ENCODE measurements around the gene NAV2.
A peak's percentile ranks its signal among the peaks of the same experiment; 100 is the strongest.

NAV2 gene

GRCh38 chr11:20007386-20007785 is 294.7 kb downstream of the NAV2 start:
- ATAC-seq: no peak

GRCh38 chr11:20008190-20008870 is 295.7 kb downstream of the NAV2 start:
- TF ChIP-seq GLIS3 (CRISPR knock-in tag; IDR thresholded peaks at IDR 0.05) (no peak), ZNF70 (CRISPR knock-in tag; IDR thresholded peaks at IDR 0.05) (no peak), PPARA (CRISPR knock-in tag; IDR thresholded peaks at IDR 0.05; ENCODE audit: borderline replicate concordance) (no peak), ZFP3 (CRISPR knock-in tag; IDR thresholded peaks at IDR 0.05) (no peak), CSDC2 (CRISPR knock-in tag; IDR thresholded peaks at IDR 0.05) (no peak), RARB (CRISPR knock-in tag; IDR thresholded peaks at IDR 0.05) (no peak), CSRNP3 (CRISPR knock-in tag; IDR thresholded peaks at IDR 0.05) (no peak)
- ATAC-seq: 0 out of 3 replicates have a peak, but pooled peaks have one; percentile 16

More at GRCh38 chr11:20007386-20007785, 294.7 kb downstream of the NAV2 start:
- no peak for TF ChIP-seq ZFP3 (CRISPR knock-in tag; IDR thresholded peaks at IDR 0.05)
- no peak for TF ChIP-seq CSDC2 (CRISPR knock-in tag; IDR thresholded peaks at IDR 0.05)
- TF ChIP-seq TSHZ2 (CRISPR knock-in tag; IDR thresholded peaks at IDR 0.05): no peak
- TF ChIP-seq ZFP30 (CRISPR knock-in tag; IDR thresholded peaks at IDR 0.05): no peak
- TF ChIP-seq CREB5 (CRISPR knock-in tag; IDR thresholded peaks at IDR 0.05; ENCODE audit: low read depth): no peak
- no peak for TF ChIP-seq ZNF70 (CRISPR knock-in tag; IDR thresholded peaks at IDR 0.05)
- no peak for TF ChIP-seq SNAI2 (CRISPR knock-in tag; IDR thresholded peaks at IDR 0.05)
- no peak for TF ChIP-seq ZNF565 (CRISPR knock-in tag; conservative IDR thresholded peaks at IDR 0.05; ENCODE audit: low read depth)
- no peak for TF ChIP-seq GLIS3 (CRISPR knock-in tag; IDR thresholded peaks at IDR 0.05)
- no peak for TF ChIP-seq OSR1 (CRISPR knock-in tag; IDR thresholded peaks at IDR 0.05)
- TF ChIP-seq RARB (CRISPR knock-in tag; IDR thresholded peaks at IDR 0.05): no peak
- no peak for TF ChIP-seq CSRNP3 (CRISPR knock-in tag; IDR thresholded peaks at IDR 0.05)

- ATAC-seq: no peak
- TF ChIP-seq CREB5 (CRISPR knock-in tag; IDR thresholded peaks at IDR 0.05; ENCODE audit: low read depth): no peak
- no peak for TF ChIP-seq RARB (CRISPR knock-in tag; IDR thresholded peaks at IDR 0.05)
- no peak for TF ChIP-seq SNAI2 (CRISPR knock-in tag; IDR thresholded peaks at IDR 0.05)
- no peak for TF ChIP-seq ZC3H10 (CRISPR knock-in tag; IDR thresholded peaks at IDR 0.05)
Measured at GRCh38 chr11:20008871-20009644, 296.4 kb downstream of the NAV2 start.

GRCh38 chr11:20010156-20010850 is 297.7 kb downstream of the NAV2 start:
- ATAC-seq: peak; percentile 7; the same call in 2 of the 3 replicates
- TF ChIP-seq ISL1 (CRISPR knock-in tag; IDR thresholded peaks at IDR 0.05) (0 out of 2 replicates have a peak, but pooled peaks have one; percentile 11), SNAI2 (CRISPR knock-in tag; IDR thresholded peaks at IDR 0.05) (no peak)

Data from SK-N-SH treated with all-trans-retinoic acid at 6 μM for 48 hours (cell line).